HG03175 (cell line): ENCODE results near the gene MBP.

Source experiments
- ATAC-seq: cut with Tn5 transposase; IDR thresholded peaks from one replicate; pipeline ENCODE4 v1.9.1; 2021; ENCODE audit warnings: mild to moderate bottlenecking, moderate library complexity; ENCODE audit not compliant: unreplicated experiment

MBP gene

DNA sequence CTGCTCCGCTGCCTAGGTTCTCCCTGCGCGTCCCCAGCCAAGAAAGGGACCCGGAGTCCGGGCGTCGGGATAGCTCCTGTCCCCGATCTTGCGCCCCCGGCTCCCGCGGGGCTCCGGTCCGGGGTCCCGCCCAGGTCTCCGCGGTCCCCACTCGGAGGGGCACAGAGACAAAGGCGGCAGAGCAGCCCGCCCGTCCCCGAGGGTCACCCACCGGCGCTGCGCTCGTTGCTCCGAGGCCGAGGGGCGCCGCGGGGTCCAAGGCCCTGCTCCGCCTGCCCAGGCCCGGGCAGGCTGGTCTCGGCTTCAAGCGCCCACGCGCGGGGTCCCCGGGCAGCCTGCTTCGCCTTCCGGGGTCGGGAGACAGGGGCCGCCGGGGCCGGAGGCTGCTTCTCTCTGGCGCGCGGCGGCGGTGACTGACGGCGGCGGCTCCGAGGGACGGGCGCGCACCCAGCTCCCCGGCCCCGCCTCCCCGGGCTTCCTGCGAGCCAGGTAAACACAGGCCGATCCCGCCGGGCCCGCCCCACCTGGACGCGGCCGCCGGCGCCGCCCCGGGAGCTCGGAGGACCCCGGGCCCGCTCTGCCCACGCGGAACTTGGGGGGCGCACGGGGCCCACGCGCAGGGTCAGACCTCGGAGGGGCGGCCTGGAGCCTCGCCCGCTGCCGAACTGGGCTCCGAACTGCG, at the start of gene MBP:
Gene MBP (minus strand): TSS at position 415 of the 682 bp plus-strand sequence. CDS start 27,522 bp downstream, outside the sequence.
- ATAC-seq: peak; percentile 65

DNA sequence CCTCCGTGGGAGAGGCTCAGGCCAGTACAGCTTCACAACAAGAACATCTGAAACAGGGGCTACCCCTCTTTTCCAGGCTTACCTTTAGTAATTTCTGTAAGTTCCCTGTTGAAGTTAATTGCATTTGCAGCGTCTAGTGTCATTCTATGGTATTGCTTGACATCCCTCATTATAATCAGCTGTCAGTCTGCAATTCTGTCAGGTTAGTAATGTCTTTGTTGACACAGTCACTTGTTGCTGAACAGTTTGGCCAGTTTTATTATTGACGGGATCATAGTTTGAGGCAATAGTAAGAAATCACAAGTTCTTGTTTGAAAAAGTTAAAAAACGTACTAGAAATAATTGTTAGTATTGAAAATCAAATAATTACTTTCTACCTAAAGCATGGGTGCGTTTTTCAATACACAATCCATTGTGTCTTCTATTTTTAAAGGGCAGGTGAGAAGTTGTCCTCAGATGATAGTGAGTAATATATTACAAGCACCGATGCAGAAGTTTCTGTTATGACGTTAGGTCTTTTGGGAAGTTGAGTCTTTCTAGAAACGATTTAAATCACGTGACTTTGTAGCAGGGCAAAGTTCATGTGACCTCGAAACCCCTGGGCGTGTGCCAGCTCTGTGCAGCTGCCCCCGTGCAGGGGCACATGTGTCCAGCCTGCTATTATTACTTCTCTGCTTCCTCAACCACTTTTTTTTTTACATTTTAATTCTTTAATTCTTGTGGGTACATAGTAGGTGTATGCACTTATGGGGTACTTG, 49.5 kb upstream of the MBP start:
- ATAC-seq: no peak

DNA sequence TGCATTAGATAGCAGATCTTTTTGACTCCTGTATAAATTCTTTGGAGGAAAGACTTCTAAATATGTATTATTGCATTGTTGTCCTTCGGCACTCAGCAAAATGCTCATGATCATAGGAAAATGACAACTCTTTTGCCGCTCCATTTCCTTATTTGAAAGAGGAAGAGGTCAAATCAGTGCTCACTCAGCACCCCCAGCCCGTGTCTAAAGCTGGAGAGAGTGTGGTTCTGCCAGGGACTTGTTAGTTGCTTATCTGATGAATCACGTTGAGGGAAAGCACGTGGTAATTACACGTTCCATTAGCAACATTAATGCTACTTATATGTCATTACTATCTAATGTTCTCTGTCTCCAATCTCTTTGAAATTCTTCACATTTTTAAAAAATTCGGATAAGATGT, 46.0 kb upstream of the MBP start:
- ATAC-seq: no peak

DNA sequence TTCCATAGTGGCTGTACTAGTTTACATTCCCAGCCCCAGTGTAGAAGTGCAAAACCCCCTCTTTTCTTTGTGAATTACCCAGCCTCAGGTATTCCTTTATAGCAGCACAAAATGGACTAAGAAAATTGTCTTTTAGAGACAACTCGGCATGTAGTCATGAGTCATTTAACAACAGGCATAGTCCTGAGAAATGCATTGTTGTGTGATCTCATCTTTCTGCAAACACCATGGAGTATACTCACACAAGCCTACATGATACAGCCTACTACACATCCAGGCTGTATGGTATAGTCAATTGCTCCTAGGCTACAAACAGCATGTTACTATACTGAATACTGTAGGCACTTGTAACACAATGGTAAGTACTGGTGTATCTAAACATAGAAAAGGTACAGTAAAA, 44.4 kb upstream of the MBP start:
- ATAC-seq: no peak

DNA sequence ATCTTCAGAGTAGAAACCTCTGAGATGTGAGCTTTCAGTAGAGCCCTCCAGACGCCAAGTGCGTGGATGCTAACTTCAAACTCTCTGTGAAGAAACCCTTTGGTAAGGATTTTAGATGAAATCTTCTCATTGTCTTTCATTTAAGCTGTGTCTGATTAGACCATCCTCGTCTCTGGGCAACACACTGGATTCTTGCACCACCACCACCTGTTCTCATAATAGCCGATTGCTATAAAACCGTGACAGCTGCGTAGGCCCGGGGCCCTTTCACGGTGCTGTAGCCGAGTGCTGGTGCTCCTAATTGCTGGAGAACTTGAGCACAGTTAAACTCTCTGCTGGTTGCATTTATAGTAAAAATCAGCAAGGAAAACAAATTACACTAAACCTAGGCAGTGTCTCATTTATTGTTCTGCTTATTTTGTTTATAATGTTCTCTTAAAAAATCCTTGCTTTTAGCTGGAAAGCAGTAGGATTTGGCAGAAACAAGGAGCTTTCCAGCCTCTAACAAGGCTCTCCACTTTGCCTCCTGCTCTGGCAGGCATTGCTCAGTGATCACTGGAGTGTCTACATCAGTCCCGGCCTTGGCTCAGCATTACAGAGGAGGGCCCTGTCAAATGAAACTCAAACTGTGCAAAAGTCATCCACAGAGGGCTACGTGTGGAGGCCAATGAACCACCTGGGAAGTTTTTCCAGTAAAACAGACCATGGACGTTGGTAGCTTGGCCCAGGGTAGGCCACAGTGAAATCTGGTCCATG, 40.9 kb upstream of the MBP start:
- ATAC-seq: no peak

DNA sequence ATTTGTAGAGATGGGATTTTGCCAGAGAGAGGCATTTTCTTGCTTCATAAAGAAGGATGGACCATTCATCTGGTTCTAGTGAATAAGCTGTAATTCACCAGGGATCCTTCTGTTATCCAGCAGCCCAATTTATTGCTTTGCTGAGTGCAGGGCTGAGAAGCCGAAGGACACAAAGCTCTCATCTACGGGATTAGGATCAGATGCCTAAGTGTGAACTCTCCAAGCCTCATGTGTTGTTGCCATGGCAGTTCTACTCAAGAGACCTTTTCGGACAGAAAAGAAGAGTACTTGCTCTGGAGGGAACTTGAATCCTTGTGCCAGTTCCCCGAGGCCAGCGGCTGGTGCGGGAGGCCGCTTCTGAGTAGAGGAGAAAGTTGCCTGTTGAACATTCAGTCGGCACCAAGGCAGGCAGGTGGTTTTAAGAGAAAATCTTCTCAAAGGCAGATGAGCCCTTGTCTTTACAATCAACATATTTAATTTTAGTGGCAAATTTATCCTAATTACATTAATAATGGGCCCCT, 38.4 kb upstream of the MBP start:
- no peak for ATAC-seq

DNA sequence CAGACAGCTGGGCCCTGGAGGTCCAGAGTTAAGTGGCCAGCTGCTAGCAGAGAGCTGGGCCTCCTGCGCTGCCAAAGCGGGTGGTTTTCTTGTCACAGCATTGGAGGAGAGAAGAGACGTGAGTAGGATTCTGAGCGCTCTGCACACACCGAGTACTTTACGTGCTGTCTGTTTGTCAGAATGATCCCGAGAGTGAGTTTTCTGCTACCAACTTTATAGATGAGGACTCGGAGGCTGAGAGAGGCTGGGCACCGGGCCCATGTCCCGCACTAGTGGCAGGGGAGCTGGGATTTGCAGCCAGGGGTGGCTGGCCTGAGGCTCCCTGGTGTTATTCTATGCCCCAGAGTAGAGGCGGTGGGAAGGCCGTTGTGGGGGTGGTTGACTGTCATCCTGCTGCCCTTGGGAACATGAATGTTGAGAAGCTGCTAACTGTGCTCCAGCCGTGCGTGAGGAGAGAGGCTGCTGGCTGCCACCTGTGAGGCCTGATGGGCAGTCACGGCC, 36.3 kb upstream of the MBP start:
- ATAC-seq: no peak

DNA sequence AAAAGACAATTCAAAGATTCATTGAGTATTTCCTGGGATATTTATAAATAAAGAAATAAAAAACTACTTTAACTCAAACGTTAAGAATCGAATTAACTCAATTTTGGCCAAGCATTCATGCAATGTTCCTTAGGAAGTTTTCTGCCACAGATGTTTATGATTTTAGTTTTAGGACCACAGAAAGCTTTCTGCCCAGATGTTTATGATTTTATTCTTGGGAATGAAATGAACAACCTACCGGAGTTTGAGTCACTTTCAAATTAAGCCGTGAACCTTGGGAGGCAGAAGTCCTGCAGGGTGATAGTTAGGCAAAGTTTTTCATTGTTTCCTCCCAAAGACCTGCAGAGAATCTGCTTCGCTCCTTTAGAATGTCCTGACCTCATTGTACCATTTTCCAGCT, 34.7 kb upstream of the MBP start:
- no peak for ATAC-seq

DNA sequence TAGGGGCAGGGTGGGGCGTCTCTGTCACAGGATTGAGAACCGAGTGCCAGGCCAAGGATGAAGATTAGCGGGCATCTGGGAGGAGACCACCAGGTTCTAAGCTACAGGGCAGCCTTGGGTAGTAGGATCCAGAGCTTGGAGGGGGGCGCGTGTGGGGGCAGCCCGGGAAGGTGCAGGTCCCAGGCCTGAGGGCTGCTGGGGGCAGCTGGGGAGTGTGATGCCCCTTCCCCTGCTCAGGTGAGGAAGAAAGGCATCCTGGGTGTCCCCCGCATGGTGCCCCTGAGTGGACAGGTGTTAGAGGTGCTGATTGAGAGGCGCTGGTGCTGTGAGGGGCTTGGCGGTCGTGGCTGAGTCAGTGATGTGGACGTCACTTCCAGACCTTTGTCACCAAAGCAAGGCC, 33.9 kb upstream of the MBP start:
- no peak for ATAC-seq

DNA sequence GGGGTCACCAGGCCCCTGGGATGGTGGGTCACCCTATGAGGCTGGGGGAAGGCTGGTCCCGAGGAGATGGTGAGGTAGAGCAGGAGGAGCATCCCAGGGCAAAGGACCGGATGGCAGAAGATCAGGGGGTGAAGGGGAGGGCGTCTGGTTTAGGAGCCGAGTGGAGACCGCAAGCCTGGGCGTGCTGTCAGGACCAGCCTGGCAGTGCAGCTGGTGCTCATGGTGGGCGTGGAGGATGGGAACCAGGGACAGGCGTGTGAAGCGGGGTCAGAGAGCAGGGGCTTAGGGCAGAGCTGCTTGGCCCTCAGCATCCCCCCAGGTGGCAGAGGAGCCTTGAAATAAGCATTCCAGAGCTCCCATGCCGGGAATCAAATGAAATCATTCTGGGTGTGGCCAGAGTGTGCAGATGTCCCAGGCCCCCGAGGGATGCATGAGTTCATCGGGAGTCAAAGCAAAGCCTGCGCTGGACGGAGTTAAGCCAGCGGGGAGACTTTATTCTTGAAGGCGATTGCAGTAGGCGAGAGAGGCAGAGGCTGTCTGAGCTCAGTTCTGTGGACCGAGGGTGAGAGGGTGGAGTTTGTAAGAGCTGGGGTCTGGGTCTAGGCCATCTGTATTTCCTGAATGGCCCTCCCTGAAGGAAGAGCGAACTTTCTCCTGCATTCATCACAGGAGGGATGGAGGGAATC, 33.1 kb upstream of the MBP start:
- no peak for ATAC-seq

DNA sequence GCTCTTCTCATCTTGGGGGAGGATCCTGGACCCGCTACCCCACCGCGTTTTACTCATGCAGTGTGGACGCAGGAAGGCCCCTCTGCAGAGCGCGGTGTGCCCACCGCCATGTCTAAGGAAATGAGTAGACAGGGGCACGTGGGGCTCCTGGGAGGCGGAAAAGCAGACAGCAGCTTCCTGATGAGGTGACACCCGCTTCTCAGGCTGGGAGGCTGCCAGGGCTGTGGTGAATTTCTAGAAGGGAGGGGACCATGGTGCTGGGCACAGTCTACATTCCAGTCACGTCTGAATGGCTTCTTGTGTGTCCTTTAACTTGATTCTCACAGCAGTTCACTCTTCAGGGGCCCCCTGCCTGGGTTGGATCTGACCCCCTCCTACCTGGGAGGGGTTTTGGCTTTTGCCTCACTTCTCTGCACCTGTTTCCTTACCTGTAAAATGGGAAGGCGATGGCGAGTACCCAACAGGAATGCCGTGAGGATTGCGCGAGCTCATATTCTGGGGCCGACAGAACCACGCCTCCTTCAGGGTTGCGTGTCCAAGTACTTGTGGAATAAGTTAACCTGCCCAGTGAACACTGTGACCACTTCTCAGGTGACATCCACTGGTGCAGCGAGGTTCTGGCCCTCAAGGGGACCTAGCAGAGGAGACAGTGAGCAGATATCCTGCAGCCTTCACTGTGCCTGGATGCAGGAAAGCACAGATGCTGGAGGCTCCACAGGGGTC, 32.3 kb upstream of the MBP start:
- ATAC-seq: no peak

DNA sequence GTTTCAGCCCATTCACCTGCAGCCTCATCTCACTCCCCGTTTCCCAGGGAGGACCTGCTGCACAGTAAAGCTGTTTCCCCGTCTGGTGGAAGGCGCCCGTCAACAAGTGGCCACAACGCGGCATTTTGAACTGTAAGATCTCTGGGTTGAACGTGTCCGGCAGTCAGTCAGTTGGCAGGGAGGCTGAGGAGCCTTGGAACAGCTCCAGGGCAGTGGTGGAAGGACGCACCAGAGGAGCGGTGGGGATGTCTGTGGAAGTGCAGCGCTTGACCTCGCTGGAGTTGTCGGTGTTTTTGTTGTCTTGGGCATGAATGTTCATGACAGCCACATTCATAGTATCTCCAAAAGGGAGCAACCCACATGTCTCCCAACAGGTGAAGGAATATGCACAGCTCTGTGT, 31.4 kb upstream of the MBP start:
- ATAC-seq: no peak

DNA sequence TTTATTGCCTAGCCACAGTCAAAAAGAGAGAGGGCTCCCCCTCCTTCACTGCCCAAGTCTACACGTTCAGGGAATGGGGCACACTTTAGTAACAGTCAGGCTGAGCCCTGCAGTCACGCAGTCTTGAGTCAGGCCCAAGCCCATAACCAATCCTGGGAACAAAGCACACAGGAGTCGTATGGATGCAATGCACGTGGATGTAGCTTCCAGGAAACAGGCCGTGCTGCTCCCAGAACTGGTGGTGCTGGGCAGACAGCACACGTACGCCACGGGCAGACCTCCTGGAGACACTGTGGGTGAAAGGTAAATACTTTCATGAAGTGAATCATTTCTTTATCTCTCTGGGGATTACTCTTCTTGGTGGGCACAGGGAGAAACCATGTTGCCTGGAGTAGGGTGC, 30.0 kb upstream of the MBP start:
- ATAC-seq: no peak

DNA sequence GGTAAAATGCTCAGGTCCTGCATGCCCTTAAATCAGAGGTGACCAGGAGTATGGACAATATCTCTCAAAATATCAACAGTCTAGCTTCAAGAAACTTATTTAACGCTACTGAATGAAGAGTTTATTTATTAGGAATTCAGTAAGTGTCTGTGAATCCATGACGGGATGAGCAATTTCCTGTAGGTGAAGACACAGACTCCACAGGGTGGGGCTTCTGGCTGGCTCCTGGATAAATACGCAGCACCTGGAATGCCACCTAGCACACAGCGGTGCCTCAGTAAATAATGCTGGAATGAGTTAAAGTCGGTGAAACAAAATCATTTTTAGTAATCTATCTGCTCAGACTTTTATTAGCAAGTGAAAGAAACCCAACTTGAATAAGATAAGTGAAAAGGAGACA, 29.4 kb upstream of the MBP start:
- ATAC-seq: no peak

DNA sequence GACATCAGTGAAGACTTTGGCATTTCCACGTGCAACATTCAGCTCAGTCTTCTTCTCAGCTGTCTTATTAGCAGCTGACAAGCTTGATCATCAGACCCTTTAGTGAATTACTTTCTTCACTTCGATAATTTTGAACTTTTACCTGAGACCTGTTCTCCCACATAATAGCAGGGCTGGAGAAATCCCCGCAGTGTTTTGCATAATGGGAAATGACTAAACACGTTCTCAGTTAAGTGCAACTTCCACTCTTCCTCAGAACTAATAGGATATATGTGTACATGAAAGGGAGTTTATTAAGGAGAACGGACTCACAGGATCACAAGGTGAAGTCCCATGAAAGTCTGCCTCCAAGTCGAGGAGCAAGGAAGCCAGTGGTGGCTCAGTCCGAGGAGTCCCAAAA, 28.8 kb upstream of the MBP start:
- ATAC-seq: no peak

DNA sequence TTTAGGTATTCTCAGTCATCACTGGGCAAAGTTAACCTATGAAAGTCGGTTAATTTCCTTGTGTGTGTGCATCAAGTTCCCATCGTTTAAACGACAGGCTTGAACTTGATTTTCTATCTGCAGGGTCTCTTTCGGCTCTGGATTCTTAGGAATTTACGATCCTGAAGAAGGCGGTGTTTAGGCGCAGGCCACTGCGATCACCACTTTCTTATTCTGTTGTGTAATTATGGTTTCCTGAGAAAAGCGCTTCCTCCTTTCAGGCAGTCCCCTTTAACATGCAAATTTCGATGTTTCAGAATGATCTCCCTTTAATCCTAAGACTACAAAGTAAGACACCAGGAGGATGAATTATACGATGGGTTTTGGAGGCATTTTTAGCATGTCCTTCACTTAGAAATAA, 27.9 kb upstream of the MBP start:
- no peak for ATAC-seq

DNA sequence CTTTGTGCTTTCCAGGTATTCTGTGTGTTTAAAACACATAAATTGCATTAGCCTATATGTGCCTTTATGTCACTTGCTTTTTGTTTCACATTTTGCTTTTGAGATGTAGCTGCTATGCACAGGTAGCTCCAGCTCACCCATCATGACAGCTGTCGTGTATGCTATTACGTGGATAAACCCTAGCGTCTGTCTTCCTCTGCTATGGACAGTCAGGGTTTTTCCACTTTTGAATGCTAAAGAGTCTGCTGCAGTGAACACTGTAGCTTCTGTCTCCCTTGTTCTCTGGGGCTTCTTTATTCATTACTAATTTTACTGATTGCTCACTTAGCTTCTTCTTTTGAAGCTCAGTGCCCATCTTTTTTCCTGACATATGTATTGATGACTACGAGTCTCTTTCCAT, 24.7 kb upstream of the MBP start:
- no peak for ATAC-seq

DNA sequence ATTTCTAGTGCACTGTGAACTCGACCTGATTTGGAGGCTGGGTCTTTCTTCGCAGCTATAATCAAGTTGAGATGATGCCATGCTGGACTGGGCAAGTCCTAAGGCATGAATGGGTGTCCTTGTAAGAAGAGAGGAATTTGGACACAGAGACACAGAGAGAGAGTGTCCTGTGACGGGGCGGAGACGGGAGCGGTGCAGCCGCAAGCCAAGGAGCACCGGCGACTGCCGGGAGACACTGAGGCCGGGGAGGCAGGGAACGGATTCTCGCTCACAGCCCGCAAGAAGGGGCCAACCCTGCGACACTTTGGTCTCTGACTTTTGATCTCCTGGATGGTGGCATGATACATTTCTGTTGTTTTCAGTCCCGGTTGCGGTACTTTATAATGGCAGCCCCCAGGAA, 22.4 kb upstream of the MBP start:
- ATAC-seq: no peak

DNA sequence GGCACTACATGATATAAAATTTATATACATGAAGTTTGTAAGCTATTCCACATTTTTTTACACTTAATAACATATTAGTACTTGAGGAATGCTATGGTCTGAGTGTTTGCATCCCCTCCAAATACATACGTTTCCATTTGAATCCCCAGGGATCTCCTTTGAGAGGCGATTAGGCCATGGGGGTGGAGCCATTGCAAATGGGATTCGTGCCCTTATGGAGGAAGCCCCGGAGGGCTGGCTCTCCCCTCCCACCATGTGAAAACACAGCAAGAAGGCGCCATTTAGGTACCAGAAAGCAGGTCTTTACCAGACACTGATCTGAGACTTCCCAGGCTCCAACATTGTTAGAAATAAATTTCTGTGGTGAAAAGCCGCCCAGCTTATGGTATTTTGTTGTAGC, 20.8 kb upstream of the MBP start:
- no peak for ATAC-seq

DNA sequence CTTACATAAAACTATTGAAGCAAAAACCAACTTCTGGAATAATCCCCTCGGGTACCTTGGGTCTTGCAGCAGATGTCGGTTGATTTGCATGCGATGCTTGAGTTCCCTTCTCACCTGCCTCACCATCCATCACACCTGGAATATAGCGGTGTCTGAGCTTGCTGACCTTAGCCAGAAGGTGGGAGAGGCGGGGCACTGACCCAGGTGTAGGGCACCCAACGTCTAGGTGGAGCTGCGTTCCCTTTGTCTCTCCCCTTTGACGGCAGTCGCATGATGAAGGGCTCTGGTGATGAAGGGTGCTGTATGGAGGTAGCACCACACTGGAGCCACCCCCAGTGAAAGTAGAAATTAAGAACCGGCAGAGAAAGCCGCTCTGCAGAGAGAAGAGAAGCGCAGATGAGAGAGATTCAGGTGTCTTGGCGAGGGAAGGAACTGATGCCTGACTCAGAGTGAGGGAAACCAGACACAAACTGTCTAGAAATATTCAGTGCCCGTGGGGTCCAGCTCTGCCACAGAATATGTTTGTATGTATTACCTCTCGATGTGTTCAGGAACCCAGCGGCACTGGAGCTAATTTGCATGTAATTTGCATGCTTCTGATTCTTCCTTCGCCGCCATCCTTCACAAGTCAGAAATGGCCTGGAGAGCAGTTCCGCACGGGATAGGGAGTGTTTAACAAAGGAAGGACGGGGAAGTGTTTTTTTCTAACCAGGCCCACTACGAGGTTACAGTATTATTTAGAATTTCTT, 19.4 kb upstream of the MBP start:
- no peak for ATAC-seq
